H1 (cell line): ENCODE data around the gene BEST3. TPM values are rescaled to one million over a fixed set of nuclear protein-coding genes. Genes with fewer than 3 reads are reported as not detected.
A peak's percentile ranks its signal among the peaks of the same experiment; 100 is the strongest.

Experiments used
- CTCF ChIA-PET: fragments of 300-600 bp; sonication (Branson Sonifier 250); formaldehyde crosslinking; loops from one replicate; lab custom pipeline; 2021; ENCODE audit not compliant: partially characterized antibody; lab: Charles Lee
- POLR2A ChIA-PET: fragments of 300-600 bp; sonication (Branson Sonifier 250); formaldehyde crosslinking; loops from one replicate; lab custom pipeline; 2021; ENCODE audit warnings: inconsistent platforms; ENCODE audit not compliant: partially characterized antibody; lab: Charles Lee
- DNase-seq, 2 experiments: peaks; one replicate each; pipeline versions ENCODE4 v3.0.0 to v3.0.0-alpha.2; 2010 to 2022; ENCODE audit warnings: low spot score in 2 of 2, low read depth in 1 of 2, mixed read lengths in 1 of 2
- FAIRE-seq: peaks from 2 replicates; lab custom pipeline; 2011; peaks lifted over from hg19 to GRCh38; lab: Jason Lieb, UNC
- H2AFZ ChIP-seq: 2 replicates; pipeline ENCODE4 v1.8.1; 2012; ENCODE audit warnings: low read length, inconsistent platforms
- H2AK5ac ChIP-seq: 2 replicates; pipeline ENCODE4 v1.6.1; 2013; ENCODE audit warnings: low read depth, low read length
- H2BK120ac ChIP-seq: replicated peaks from 2 replicates; pipeline ENCODE3; 2013; ENCODE audit warnings: low read depth, low read length, inconsistent platforms
- H2BK12ac ChIP-seq: 2 replicates; pipeline ENCODE4 v1.6.1; 2013; ENCODE audit warnings: low read depth, low read length
- H2BK15ac ChIP-seq: 2 replicates; pipeline ENCODE4 v1.6.1; 2013; ENCODE audit warnings: low read length
- H2BK20ac ChIP-seq: 2 replicates; pipeline ENCODE4 v1.6.1; 2013; ENCODE audit warnings: low read length
- H2BK5ac ChIP-seq: 2 replicates; pipeline ENCODE4 v1.6.1; 2013; ENCODE audit warnings: low read depth, low read length
- H3K14ac ChIP-seq: 2 replicates; pipeline ENCODE4 v1.6.1; 2013; ENCODE audit warnings: inconsistent platforms; ENCODE audit not compliant: insufficient read length
- H3K18ac ChIP-seq: 2 replicates; pipeline ENCODE4 v1.6.1; 2013; ENCODE audit warnings: low read length; ENCODE audit errors: extremely low read depth
- H3K23ac ChIP-seq: 2 replicates; pipeline ENCODE4 v1.6.1; 2013; ENCODE audit warnings: inconsistent platforms; ENCODE audit not compliant: insufficient read length
- H3K23me2 ChIP-seq: 2 replicates; pipeline ENCODE4 v1.6.1; 2013; ENCODE audit warnings: low read depth, low read length
- H3K27ac ChIP-seq: 2 replicates; pipeline ENCODE4 v1.6.1; 2011; ENCODE audit warnings: low read depth, low read length, inconsistent platforms
- H3K27me3 ChIP-seq, 4 experiments: replicated peaks in 1 of 4; 1 replicate in 1 of 4; 2 replicates in 3 of 4; pipeline versions ENCODE4 v1.6.1 to v1.8.1; 2011 to 2013; ENCODE audit warnings: low read length in 3 of 4, mild to moderate bottlenecking in 3 of 4, inconsistent platforms in 2 of 4, mixed read lengths in 2 of 4, moderate library complexity in 1 of 4; ENCODE audit not compliant: control insufficient read depth in 3 of 4, insufficient read depth in 3 of 4; ENCODE audit errors: extremely low read depth in 1 of 4
- H3K36me3 ChIP-seq, 4 experiments: 2 replicates each; pipeline versions ENCODE4 v1.6.1 to v1.8.1; 2011 to 2013; ENCODE audit warnings: mild to moderate bottlenecking in 4 of 4, low read length in 3 of 4, moderate library complexity in 2 of 4, control low read depth in 1 of 4, inconsistent platforms in 1 of 4; ENCODE audit not compliant: insufficient read depth in 4 of 4, control insufficient read depth in 2 of 4
- H3K4ac ChIP-seq: replicated peaks from 2 replicates; pipeline ENCODE3; 2013; ENCODE audit warnings: low read length, low read depth, mixed read lengths, inconsistent platforms; ENCODE audit not compliant: insufficient read length
- H3K4me1 ChIP-seq, 4 experiments: replicated peaks in 1 of 4; 1 replicate in 1 of 4; 2 replicates in 3 of 4; pipeline versions ENCODE4 v1.6.1 to v1.8.1; 2011 to 2013; ENCODE audit warnings: low read length in 3 of 4, inconsistent platforms in 2 of 4, mixed read lengths in 1 of 4; ENCODE audit not compliant: insufficient read depth in 4 of 4, control insufficient read depth in 3 of 4
- H3K4me2 ChIP-seq, 2 experiments: 2 replicates each; pipeline versions ENCODE4 v1.6.1 to v1.8.1; 2011 to 2013; ENCODE audit warnings: low read depth in 2 of 2, low read length in 2 of 2, control low read depth in 1 of 2, inconsistent platforms in 1 of 2, mild to moderate bottlenecking in 1 of 2; ENCODE audit not compliant: insufficient read depth in 1 of 2
- H3K4me3 ChIP-seq, 4 experiments: fragments of 200-600, 300-600 bp in 1 of 4; sonication (generic), shearing (Covaris generic), sonication (Bioruptor Twin) in 1 of 4; 2 replicates each; pipeline versions ENCODE4 v1.5.1 to v1.8.1; 2011 to 2016; ENCODE audit warnings: low read length in 4 of 4, low read depth in 3 of 4, control low read depth in 2 of 4, inconsistent platforms in 2 of 4, mild to moderate bottlenecking in 2 of 4, mixed read lengths in 1 of 4, moderate library complexity in 1 of 4; ENCODE audit not compliant: insufficient read depth in 2 of 4; ENCODE audit errors: extremely low read depth in 1 of 4
- H3K56ac ChIP-seq: replicated peaks from 2 replicates; pipeline ENCODE3; 2013; ENCODE audit warnings: low read depth, mild to moderate bottlenecking, mixed read lengths, low read length, inconsistent platforms; ENCODE audit not compliant: insufficient read length
- H3K79me1 ChIP-seq: 2 replicates; pipeline ENCODE4 v1.6.1; 2013; ENCODE audit warnings: low read depth, low read length, control low read depth
- H3K79me2 ChIP-seq, 2 experiments: 2 replicates each; pipeline versions ENCODE4 v1.6.1 to v1.8.1; 2012 to 2013; ENCODE audit warnings: low read length in 2 of 2, mild to moderate bottlenecking in 2 of 2, inconsistent platforms in 1 of 2; ENCODE audit not compliant: insufficient read depth in 2 of 2, control insufficient read depth in 1 of 2
- H3K9ac ChIP-seq, 4 experiments: replicated peaks in 1 of 4; 1 replicate in 1 of 4; 2 replicates in 3 of 4; pipeline versions ENCODE4 v1.6.1 to v1.8.1; 2011 to 2013; ENCODE audit warnings: low read depth in 3 of 4, low read length in 3 of 4, control low read depth in 2 of 4, mild to moderate bottlenecking in 2 of 4, moderate library complexity in 2 of 4, inconsistent platforms in 1 of 4; ENCODE audit errors: extremely low read depth in 1 of 4
- H3K9me3 ChIP-seq, 2 experiments: 2 replicates each; pipeline versions ENCODE4 v1.6.1 to v1.8.1; 2012 to 2013; ENCODE audit warnings: mild to moderate bottlenecking in 2 of 2, moderate library complexity in 2 of 2, control low read depth in 1 of 2, inconsistent platforms in 1 of 2, low read depth in 1 of 2, low read length in 1 of 2, mixed read lengths in 1 of 2; ENCODE audit not compliant: insufficient read depth in 2 of 2
- H4K20me1 ChIP-seq, 2 experiments: replicated peaks in 1 of 2; 2 replicates each; pipeline versions ENCODE3 to v1.8.1; 2011 to 2013; ENCODE audit warnings: inconsistent platforms in 2 of 2, low read length in 2 of 2, mild to moderate bottlenecking in 1 of 2; ENCODE audit not compliant: insufficient read depth in 2 of 2, control insufficient read depth in 1 of 2
- H4K5ac ChIP-seq: 2 replicates; pipeline ENCODE4 v1.6.1; 2013; ENCODE audit warnings: low read length, low read depth, mixed read lengths, inconsistent platforms; ENCODE audit not compliant: insufficient read length
- H4K8ac ChIP-seq: 2 replicates; pipeline ENCODE4 v1.8.0; 2013; ENCODE audit warnings: mild to moderate bottlenecking, moderate library complexity, low read length, inconsistent platforms; ENCODE audit not compliant: insufficient read depth; ENCODE audit errors: extremely low read depth
- H4K91ac ChIP-seq: replicated peaks from 2 replicates; pipeline ENCODE3; 2013; ENCODE audit warnings: low read length, mixed read lengths, inconsistent platforms; ENCODE audit not compliant: insufficient read length
- ATF3 ChIP-seq: IDR thresholded peaks from 2 replicates; pipeline ENCODE4 v1.6.1; 2011; ENCODE audit warnings: low read depth, mild to moderate bottlenecking, low read length; ENCODE audit not compliant: insufficient read depth
- BACH1 ChIP-seq: IDR thresholded peaks from 2 replicates; pipeline ENCODE4 v1.6.1; 2012; ENCODE audit warnings: low read length, improper control_type of control experiment
- RBBP5 ChIP-seq: IDR thresholded peaks from 2 replicates; pipeline ENCODE4 v1.7.1; 2012; ENCODE audit warnings: low read depth, mild to moderate bottlenecking, inconsistent platforms, low read length, moderate library complexity, borderline replicate concordance
- SP2 ChIP-seq: IDR thresholded peaks from 2 replicates; pipeline ENCODE4 v1.6.1; 2012; ENCODE audit warnings: mild to moderate bottlenecking, low read length, inconsistent platforms
- WGBS, 2 experiments: shearing (Covaris generic) in 1 of 2; methylation state at CpG; one replicate each; pipeline versions ENCODE4 v1.1.6 to v1.1.7; 2013 to 2015; ENCODE audit warnings: low lambda C conversion rate in 2 of 2, mixed read lengths in 2 of 2, inconsistent platforms in 1 of 2, low coverage in 1 of 2, missing lambda C conversion rate in 1 of 2; ENCODE audit not compliant: insufficient replicate concordance in 2 of 2, insufficient coverage in 1 of 2, insufficient read length in 1 of 2; ENCODE audit errors: extremely low coverage in 1 of 2, missing lambda C conversion rate in 1 of 2; 5-methylcytosine and 5-hydroxymethylcytosine counted together
- polyA plus RNA-seq, 7 experiments: library from polyadenylated mRNA; depleted of rRNA in 3 of 7; stranded (reverse) in 5 of 7; unstranded in 2 of 7; fragments of >200 nt in 5 of 7; fragments of 200-250 nt in 2 of 7; gene quantifications; 1 replicate in 5 of 7; 2 replicates in 1 of 7; 4 replicates in 1 of 7; pipeline versions ENCODE4 v1.2.1 to v1.2.3, GENCODE V29; 2011 to 2013; ENCODE audit warnings: missing spikeins in 2 of 7, mixed read lengths in 2 of 7
- total RNA-seq: library from RNA; stranded (reverse); fragmentation: NEBNext Ultra II Directional; extraction: Animal tissue kit (Norgen Biotek cat#: 25700); gene quantifications from 2 replicates; pipeline ENCODE4 v1.2.1, GENCODE V29; 2021

BEST3 gene
- total and polyA plus RNA-seq, 2 of the 8 experiments (the other 6 are each of a cell fraction or from before 2014, with no cell fraction given) = 0.17 TPM; not detected in 1

GRCh38 chr12:69661386-69661785 is 37.7 kb downstream of the BEST3 start:
- ChIA-PET POLR2A (interaction anchor here (1.3 kb wide), 1 partner anchor 9 kb away, joined by 3 read pairs; no protein-coding TSS in a partner anchor), CTCF (interaction anchor here (1.4 kb wide), 1 partner anchor 22 kb away, joined by 4 read pairs; no protein-coding TSS in a partner anchor)
- H3K4me2 ChIP-seq = no peak overlapping the region
- H2AFZ ChIP-seq = 0 out of 2 replicates have a peak overlapping the region, but pooled peaks have one; percentile 1
- no peak overlapping the region for H2BK5ac ChIP-seq
- H3K36me3 ChIP-seq = no peaks in the 10 kb centered on the region
- H4K8ac ChIP-seq = no peak overlapping the region
- H2BK12ac ChIP-seq = no peak overlapping the region
- no peaks in the 10 kb centered on the region for H3K23me2 ChIP-seq
- H2BK15ac ChIP-seq = no peak overlapping the region
- H3K4me1 ChIP-seq = no peaks in the 10 kb centered on the region
- TF ChIP-seq SP2 (no peak), RBBP5 (no peak), BACH1 (no peak), ATF3 (no peak)
- FAIRE-seq (no peak), DNase-seq (no peak)
- no peaks in the 10 kb centered on the region for H3K79me1 ChIP-seq
- no peaks in the 10 kb centered on the region for H3K27me3 ChIP-seq
- H3K27ac ChIP-seq = no peak overlapping the region
- no peaks in the 10 kb centered on the region for H3K9me3 ChIP-seq
- H3K56ac ChIP-seq = no peak overlapping the region
- H3K4me3 ChIP-seq = no peak overlapping the region
- H4K5ac ChIP-seq = no peak overlapping the region
- H3K14ac ChIP-seq = no peak overlapping the region
- H4K91ac ChIP-seq = no peak overlapping the region
- no peak overlapping the region for H3K23ac ChIP-seq
- no peak overlapping the region for H2AK5ac ChIP-seq
- 95% methylated on average over 4 of the region's 4 CpGs; no CpG with 5 or more reads in 1 of the 2 experiments for WGBS, 2 experiments
- no peak overlapping the region for H3K4ac ChIP-seq
- H2BK120ac ChIP-seq = no peak overlapping the region
- no peak overlapping the region for H3K18ac ChIP-seq
- H3K79me2 ChIP-seq = no peaks in the 10 kb centered on the region
- H4K20me1 ChIP-seq = no peaks in the 10 kb centered on the region
- no peak overlapping the region for H2BK20ac ChIP-seq
- H3K9ac ChIP-seq = no peak overlapping the region
